ENCODE measurements around the gene PCDHGA12. TPM values are rescaled to one million over a fixed set of nuclear protein-coding genes. Genes with fewer than 3 reads are reported as not detected.

The PCDHGA12 gene
- total and polyA plus RNA-seq, 2 of the 8 experiments (the other 6 are each of a cell fraction or from before 2014, with no cell fraction given) = 0.88 to 1.3 TPM

DNA sequence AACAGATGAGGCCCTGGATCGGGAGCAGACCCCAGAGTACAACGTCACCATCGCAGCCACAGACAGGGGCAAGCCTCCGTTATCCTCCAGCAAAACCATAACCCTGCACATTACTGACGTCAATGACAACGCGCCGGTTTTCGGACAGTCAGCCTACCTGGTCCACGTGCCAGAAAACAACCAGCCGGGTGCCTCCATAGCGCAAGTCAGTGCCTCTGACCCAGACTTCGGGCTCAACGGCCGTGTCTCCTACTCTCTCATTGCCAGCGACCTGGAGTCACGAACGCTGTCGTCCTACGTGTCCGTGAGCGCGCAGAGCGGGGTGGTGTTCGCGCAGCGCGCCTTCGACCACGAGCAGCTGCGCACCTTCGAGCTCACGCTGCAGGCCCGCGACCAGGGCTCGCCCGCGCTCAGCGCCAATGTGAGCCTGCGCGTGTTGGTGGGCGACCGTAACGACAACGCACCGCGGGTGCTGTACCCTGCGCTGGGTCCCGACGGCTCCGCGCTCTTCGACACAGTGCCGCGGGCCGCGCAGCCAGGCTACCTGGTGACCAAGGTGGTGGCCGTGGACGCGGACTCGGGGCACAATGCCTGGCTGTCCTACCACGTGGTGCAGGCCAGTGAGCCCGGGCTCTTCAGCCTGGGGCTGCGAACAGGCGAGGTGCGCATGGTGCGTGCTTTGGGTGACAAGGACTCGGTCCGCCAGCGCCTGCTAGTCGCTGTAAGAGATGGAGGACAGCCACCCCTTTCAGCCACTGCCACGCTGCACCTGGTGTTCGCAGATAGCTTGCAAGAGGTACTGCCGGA is 11.0 kb upstream of the PCDHGA12 start:
- ChIA-PET CTCF (ENCODE audit: partially characterized antibody) (interaction anchor here (0.9 to 23.3 kb wide), 21 partner anchors 9 to 284 kb away, joined by 3 to 1236 read pairs (median 14); partner anchors contain the start of genes PCDHB15, PCDHGA1, PCDHGA12 and PCDHGB3), POLR2A (ENCODE audit: partially characterized antibody) (interaction anchor here (0.6 kb wide), 1 partner anchor 1597 kb away, joined by 3 read pairs; no protein-coding TSS in a partner anchor)
- no peak overlapping the region for H2AFZ ChIP-seq (ENCODE audit: low read length)
- no peak overlapping the region for H3K27ac ChIP-seq (ENCODE audit: low read depth, low read length)
- FAIRE-seq = no peak
- no peak overlapping the region for H3K4ac ChIP-seq (replicated peaks; ENCODE audit: insufficient read length, low read depth, low read length)
- H3K27me3 ChIP-seq (replicated peaks in 1 of 4; ENCODE audit: control insufficient read depth in 3 of 4, extremely low read depth in 1 of 4, insufficient read depth in 3 of 4, low read length in 3 of 4) = peaks cover 0 to 12% (median 6%) of the 10 kb centered on the region in 4 experiments; a peak in 4 of 7 replicates
- H2BK120ac ChIP-seq (replicated peaks; ENCODE audit: low read depth, low read length) = no peak overlapping the region
- no peaks in the 10 kb centered on the region for H4K20me1 ChIP-seq (replicated peaks in 1 of 2; ENCODE audit: control insufficient read depth in 1 of 2, insufficient read depth in 2 of 2, low read length in 2 of 2)
- H2BK20ac ChIP-seq (ENCODE audit: low read length) = no peak overlapping the region
- no peak overlapping the region for H4K8ac ChIP-seq (ENCODE audit: extremely low read depth, insufficient read depth, low read length)
- no peaks in the 10 kb centered on the region for H3K79me1 ChIP-seq (ENCODE audit: low read depth, low read length)
- H3K23ac ChIP-seq (ENCODE audit: insufficient read length) = no peak overlapping the region
- WGBS, 2 experiments (ENCODE audit: extremely low coverage in 1 of 2, insufficient coverage in 1 of 2, insufficient read length in 1 of 2, insufficient replicate concordance in 2 of 2, low coverage in 1 of 2, low lambda C conversion rate in 2 of 2, missing lambda C conversion rate in 1 of 2) = 94% methylated on average over 74 of the region's 74 CpGs; no CpG with 5 or more reads in 1 of the 2 experiments
- H2BK5ac ChIP-seq (ENCODE audit: low read depth, low read length) = no peak overlapping the region
- H4K91ac ChIP-seq (replicated peaks; ENCODE audit: insufficient read length, low read length) = no peak overlapping the region
- DNase-seq (ENCODE audit: low read depth in 1 of 2, low spot score in 2 of 2) = no peak
- H3K9ac ChIP-seq (replicated peaks in 1 of 4; ENCODE audit: extremely low read depth in 1 of 4, low read depth in 3 of 4, low read length in 3 of 4) = no peak overlapping the region
- no peak for TF ChIP-seq E2F6 (IDR thresholded peaks at IDR 0.05)
- no peak for TF ChIP-seq GABPA (IDR thresholded peaks at IDR 0.05; ENCODE audit: borderline replicate concordance, insufficient read depth, low read length)
- peak; percentile 34 for TF ChIP-seq RNF2 (IDR thresholded peaks at IDR 0.05; ENCODE audit: borderline replicate concordance, low read depth, low read length, missing control alignments, poor library complexity, severe bottlenecking)
- TF ChIP-seq BCL11A (IDR thresholded peaks at IDR 0.05; ENCODE audit: low read depth in 2 of 2, low read length in 2 of 2) = no peak
- no peak for TF ChIP-seq SIX5 (IDR thresholded peaks at IDR 0.05; ENCODE audit: low read depth, low read length)
- no peak for TF ChIP-seq EZH2 (IDR thresholded peaks at IDR 0.05; ENCODE audit: low read depth, low read length, severe bottlenecking)
- TF ChIP-seq EGR1 (IDR thresholded peaks at IDR 0.05; ENCODE audit: borderline replicate concordance, low read depth, low read length) = no peak
- H3K4me1 ChIP-seq (replicated peaks in 1 of 4; ENCODE audit: control insufficient read depth in 3 of 4, insufficient read depth in 4 of 4, low read length in 3 of 4) = no peaks in the 10 kb centered on the region; a peak in 1 of 7 replicates
- no peaks in the 10 kb centered on the region for H3K23me2 ChIP-seq (ENCODE audit: low read depth, low read length)
- H4K5ac ChIP-seq (ENCODE audit: insufficient read length, low read depth, low read length) = no peak overlapping the region
- peaks cover 0 to 27% (median 3%) of the 10 kb centered on the region in 4 experiments; a peak in 3 of 8 replicates for H3K36me3 ChIP-seq (ENCODE audit: control insufficient read depth in 2 of 4, insufficient read depth in 4 of 4, low read length in 3 of 4)
- H3K79me2 ChIP-seq (ENCODE audit: control insufficient read depth in 1 of 2, insufficient read depth in 2 of 2, low read length in 2 of 2) = no peaks in the 10 kb centered on the region
- 0 out of 2 replicates have a peak overlapping the region, but pooled peaks have one; percentile 39 for H2BK12ac ChIP-seq (ENCODE audit: low read depth, low read length)
- no peak overlapping the region for H3K18ac ChIP-seq (ENCODE audit: extremely low read depth, low read length)
- no peak overlapping the region for H3K56ac ChIP-seq (replicated peaks; ENCODE audit: insufficient read length, low read depth, low read length)
- no peak overlapping the region for H3K4me2 ChIP-seq (ENCODE audit: insufficient read depth in 1 of 2, low read depth in 2 of 2, low read length in 2 of 2)
- no peak overlapping the region for H2AK5ac ChIP-seq (ENCODE audit: low read depth, low read length)
- no peak overlapping the region for H3K14ac ChIP-seq (ENCODE audit: insufficient read length)
- no peak overlapping the region for H3K4me3 ChIP-seq (ENCODE audit: extremely low read depth in 1 of 4, insufficient read depth in 2 of 4, low read depth in 3 of 4, low read length in 4 of 4)
- H2BK15ac ChIP-seq (ENCODE audit: low read length) = no peak overlapping the region
- H3K9me3 ChIP-seq (ENCODE audit: insufficient read depth in 2 of 2, low read depth in 1 of 2, low read length in 1 of 2) = peaks cover 36 to 38% of the 10 kb centered on the region in 2 experiments
